GM19099 (cell line): Measurements from ENCODE around the gene LMLN.

Experiments
- POLR2A ChIP-seq: IDR thresholded peaks from 3 replicates; pipeline ENCODE4 v1.6.1; 2011; ENCODE audit warnings: low read depth; ENCODE audit not compliant: insufficient read length; ENCODE audit errors: extremely low read depth

LMLN gene

DNA sequence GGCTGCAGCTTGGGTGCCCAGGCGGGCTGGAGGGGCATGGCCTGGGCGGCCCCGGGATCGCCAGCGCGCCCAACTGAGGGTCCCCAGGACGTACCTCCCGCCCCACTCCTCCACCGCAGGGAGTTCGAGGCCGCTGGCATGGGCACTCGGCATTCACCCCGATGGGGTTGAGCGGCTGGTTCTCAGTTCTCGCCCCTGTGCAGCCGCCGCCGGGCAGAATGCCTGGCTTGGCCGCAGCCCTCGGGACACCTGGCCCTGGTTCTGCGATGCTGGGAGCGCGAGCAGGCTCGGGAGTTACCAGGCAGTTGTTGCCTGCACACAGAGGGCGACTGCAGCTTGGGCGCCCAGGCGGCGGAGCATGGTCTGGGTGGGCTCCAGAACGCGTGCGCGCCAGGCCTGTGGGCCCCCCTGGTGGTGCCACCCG lies 121.4 kb downstream of the LMLN start:
- no peak for TF ChIP-seq POLR2A

DNA sequence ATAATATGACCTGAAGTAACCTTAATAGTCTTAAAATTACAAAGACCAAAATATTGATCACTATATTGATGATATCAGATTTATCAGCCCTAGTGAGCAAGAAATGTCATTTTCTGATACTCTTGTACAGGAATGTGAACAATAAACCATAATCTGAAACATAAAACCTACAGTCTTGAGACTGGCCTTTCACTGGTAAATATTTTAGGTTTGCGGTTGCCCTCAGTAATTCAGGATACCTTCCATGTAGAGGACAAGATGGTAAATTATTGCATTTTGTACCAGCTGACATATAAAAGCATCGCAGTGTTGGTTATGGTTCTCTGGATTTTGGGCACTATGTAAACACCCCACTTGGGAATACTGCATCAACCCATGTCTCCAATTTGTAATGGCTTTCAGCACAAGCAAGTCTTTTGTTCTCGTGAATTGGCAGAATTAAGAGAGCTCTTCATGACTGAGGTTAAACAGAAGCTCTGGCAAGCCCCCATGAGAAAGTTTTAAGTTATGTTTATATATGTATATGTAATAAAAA lies 128.5 kb downstream of the LMLN start:
- TF ChIP-seq POLR2A = no peak

DNA sequence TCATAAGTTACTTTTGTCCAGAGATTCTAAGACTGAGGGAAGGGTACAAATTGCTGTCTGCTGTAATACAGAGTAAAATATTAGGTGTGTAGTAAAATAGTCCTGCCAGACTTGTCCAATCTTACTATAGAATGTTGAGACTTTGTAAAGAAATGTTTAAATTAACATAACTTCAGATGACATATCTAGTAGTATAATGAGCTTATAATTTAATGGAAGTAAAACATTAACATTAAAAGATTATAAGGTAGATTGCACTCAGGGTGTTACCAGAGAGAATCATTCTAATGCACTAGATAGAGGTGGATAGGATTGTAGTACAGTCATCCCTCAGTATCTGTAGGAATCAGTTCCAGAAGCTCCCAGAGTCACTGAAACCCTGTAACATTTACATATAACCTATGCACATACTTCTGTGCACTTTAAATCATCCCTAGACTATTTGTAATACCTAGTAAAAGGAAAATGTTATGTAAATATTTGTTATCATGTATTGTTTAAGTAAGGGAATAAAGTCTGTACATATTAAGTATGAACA lies 130.8 kb downstream of the LMLN start:
- TF ChIP-seq POLR2A = no peak

DNA sequence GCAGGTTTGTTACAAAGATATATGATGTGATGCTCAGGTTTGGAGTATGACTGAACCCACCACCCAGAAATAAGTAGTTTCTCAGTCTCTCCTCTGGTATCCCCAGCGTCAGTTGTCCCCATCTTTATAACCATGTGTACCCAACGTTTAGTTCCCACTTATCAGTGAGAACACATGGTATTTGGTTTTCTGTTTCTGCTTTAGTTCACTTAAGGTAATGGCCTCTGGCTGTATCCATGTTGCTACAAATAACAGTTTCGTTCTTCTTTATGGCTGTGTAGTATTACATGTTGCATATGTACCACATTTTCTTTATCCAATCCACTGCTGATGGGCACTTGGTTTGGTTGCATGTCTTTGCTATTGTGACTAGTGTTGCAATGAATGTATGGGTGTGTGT lies 132.3 kb downstream of the LMLN start:
- TF ChIP-seq POLR2A = no peak

DNA sequence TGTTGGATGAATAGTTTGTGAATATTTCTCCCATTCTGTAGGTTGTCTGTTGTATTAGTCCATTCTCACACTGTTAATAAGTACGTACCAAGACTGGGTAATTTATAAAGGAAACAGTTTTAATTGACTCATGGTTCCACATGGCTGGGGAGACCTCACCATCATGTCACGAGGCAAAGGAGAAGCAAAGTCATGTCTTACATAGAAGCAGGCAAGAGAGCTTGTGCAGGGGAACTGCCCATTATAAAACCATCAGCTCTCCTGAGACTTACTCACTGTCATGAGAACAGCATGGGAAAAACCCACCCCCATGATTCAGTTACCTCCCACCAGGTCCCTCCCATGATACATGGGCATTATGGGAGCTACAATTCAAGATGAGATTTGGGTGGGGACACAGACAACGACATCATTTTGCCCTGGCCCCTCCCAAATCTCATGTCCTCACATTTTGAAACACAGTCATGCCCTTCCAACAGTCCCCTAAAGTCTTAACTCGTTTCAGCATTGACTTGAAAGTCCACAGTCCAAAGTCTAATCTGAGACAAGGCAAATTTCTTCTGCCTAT lies 133.2 kb downstream of the LMLN start:
- no peak for TF ChIP-seq POLR2A
